K562 (cell line): ENCODE measurements around the gene CAMK2A. TPM values are rescaled to one million over a fixed set of nuclear protein-coding genes. Genes with fewer than 3 reads are reported as not detected.

Source experiments
- CTBP1 ChIP-seq: fragments of 450-650 bp; IDR thresholded peaks from 2 replicates; pipeline ENCODE4 v1.6.1; 2016; ENCODE audit warnings: borderline replicate concordance
- DIDO1 ChIP-seq: fragments of 450-650 bp; IDR thresholded peaks from 2 replicates; pipeline ENCODE4 v1.6.1; 2016; ENCODE audit warnings: low read depth, missing biosample characterization, missing genetic modification characterization
- GATAD2A ChIP-seq: fragments of 450-650 bp; IDR thresholded peaks from 2 replicates; pipeline ENCODE4 v1.6.1; 2017
- HMG20A ChIP-seq: fragments of 450-650 bp; formaldehyde crosslinking; conservative IDR thresholded peaks from 2 replicates; pipeline ENCODE4 v1.4.0; 2020; ENCODE audit warnings: mild to moderate bottlenecking, mixed read lengths
- KDM1A ChIP-seq, 2 experiments: fragments of 450-650 bp; IDR thresholded peaks; 2 replicates each; pipeline ENCODE4 v1.6.1; 2016; ENCODE audit warnings: mild to moderate bottlenecking in 2 of 2
- KLF13 ChIP-seq: fragments of 450-650 bp; IDR thresholded peaks from 2 replicates; pipeline ENCODE4 v1.6.1; 2016; ENCODE audit warnings: missing genetic modification characterization, low read depth, mild to moderate bottlenecking, missing compliant biosample characterization, moderate library complexity, borderline replicate concordance
- MEIS2 ChIP-seq: fragments of 450-650 bp; IDR thresholded peaks from 2 replicates; pipeline ENCODE4 v1.6.1; 2014; ENCODE audit warnings: mild to moderate bottlenecking; ENCODE audit not compliant: partially characterized antibody
- NCOA1 ChIP-seq: fragments of 450-650 bp; IDR thresholded peaks from 2 replicates; pipeline ENCODE4 v1.6.1; 2016; ENCODE audit warnings: low read depth
- NFRKB ChIP-seq: fragments of 450-650 bp; IDR thresholded peaks from 2 replicates; pipeline ENCODE4 v1.6.1; 2016; ENCODE audit warnings: low read depth
- TRIM24 ChIP-seq, 2 experiments: fragments of 450-650 bp; IDR thresholded peaks; 2 replicates each; pipeline ENCODE4 v1.6.1; 2016
- ZNF311 ChIP-seq: fragments of 250-450 bp; sonication (Bioruptor Pico); IDR thresholded peaks from 2 replicates; pipeline ENCODE4 v1.4.0; 2020; ENCODE audit warnings: mild to moderate bottlenecking, moderate library complexity
- ZNF354B ChIP-seq: fragments of 250-450 bp; sonication (Bioruptor Pico); IDR thresholded peaks from 2 replicates; pipeline ENCODE4 v1.4.0; 2020
- polyA plus RNA-seq, 8 experiments: library from polyadenylated mRNA; depleted of rRNA in 4 of 8; stranded (reverse) in 5 of 8; unstranded in 3 of 8; fragments of >200 nt; fragmentation: Nextera tagmentation in 2 of 8; fragmentation: Illumina TruSeq in 1 of 8; extraction: Ambion mirVana in 2 of 8; extraction: Trizol in 1 of 8; gene quantifications; 2 replicates each; pipeline versions ENCODE4 v1.2.1 to v1.2.3, GENCODE V29; 2011 to 2014; ENCODE audit warnings: inconsistent platforms in 1 of 8, missing spikeins in 1 of 8
- total RNA-seq, 7 experiments: library from RNA; depleted of rRNA in 6 of 7; stranded (reverse); fragments of >200 nt in 6 of 7; fragmentation: Illumina TruSeq in 2 of 7; extraction: Trizol in 2 of 7; gene quantifications; 2 replicates each; pipeline versions ENCODE4 v1.2.1 to v1.2.3, GENCODE V29; 2011 to 2021; ENCODE audit warnings: low replicate concordance in 1 of 7
- TF ChIP-seq, protein P1 (sequence below), 2 experiments: IDR thresholded peaks in 1 of 2; conservative IDR thresholded peaks in 1 of 2; 2 replicates each; pipeline ENCODE4 v1.6.1; 2016; ENCODE audit warnings: low read depth in 2 of 2, mild to moderate bottlenecking in 1 of 2, missing compliant biosample characterization in 1 of 2, missing genetic modification characterization in 1 of 2, moderate library complexity in 1 of 2
- TF ChIP-seq, protein P2 (sequence below), 2 experiments: fragments of 450-650 bp; IDR thresholded peaks; 2 replicates each; pipeline ENCODE4 v1.6.1; 2016
- TF ChIP-seq, protein P3 (sequence below): sonication (generic); formaldehyde crosslinking; IDR thresholded peaks from 2 replicates; pipeline ENCODE4 v1.8.0; 2023; ENCODE audit warnings: mild to moderate bottlenecking, missing genetic modification reagents
- TF ChIP-seq, protein P4 (sequence below): fragments of 450-650 bp; IDR thresholded peaks from 2 replicates; pipeline ENCODE4 v1.6.1; 2016
- TF ChIP-seq, protein P5 (sequence below): fragments of 450-650 bp; formaldehyde crosslinking; IDR thresholded peaks from 2 replicates; pipeline ENCODE4 v1.4.0; 2020; ENCODE audit warnings: mild to moderate bottlenecking, moderate library complexity

The CAMK2A gene
- total and polyA plus RNA-seq, 9 of the 15 experiments (the other 6 are each of a cell fraction or from before 2014, with no cell fraction given) = 0.01 to 0.18 (median 0.04) TPM; not detected in 6

DNA sequence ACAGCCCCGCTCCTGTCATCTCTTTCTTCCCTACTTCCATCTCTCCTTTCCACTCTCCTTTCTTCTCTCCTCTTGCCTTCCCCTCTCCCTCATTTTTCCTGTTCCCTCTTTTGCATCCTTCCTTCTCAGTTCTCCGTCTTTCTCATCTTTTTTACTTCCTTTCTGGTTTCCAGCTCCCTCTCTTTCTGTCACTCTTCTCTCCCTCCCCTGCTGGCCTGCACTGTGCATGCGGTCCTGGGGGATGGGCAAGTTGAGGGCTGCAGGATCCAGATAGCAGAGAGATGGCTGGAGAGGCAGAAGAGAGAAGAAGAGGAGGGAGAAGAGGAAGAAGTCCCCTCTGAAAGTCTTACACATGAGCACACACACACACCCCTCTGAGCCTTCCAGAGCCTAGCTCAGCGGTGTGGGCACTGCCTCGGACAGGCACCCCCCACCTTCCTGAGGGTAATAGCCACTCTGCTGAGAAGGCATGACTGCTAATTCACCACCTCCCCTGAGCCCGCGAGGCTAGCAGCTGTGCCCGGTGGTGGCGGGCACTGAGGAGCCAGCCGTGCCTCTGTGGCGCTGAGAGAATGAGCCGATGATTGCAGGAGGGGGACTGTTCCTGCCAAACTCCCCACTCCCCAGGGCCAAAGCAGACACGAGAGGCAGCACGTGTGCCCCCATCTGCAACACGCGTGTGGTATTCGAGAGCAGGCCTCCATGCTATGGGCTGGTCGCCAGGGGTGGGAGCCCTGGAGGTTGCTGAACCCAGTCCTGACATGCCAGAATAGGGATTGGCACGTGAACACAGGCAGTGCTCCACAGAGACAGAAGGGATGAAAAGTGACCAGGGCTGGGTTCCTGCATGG lies 3.7 kb upstream of the CAMK2A start (continued):
- TF ChIP-seq, protein P1, sequence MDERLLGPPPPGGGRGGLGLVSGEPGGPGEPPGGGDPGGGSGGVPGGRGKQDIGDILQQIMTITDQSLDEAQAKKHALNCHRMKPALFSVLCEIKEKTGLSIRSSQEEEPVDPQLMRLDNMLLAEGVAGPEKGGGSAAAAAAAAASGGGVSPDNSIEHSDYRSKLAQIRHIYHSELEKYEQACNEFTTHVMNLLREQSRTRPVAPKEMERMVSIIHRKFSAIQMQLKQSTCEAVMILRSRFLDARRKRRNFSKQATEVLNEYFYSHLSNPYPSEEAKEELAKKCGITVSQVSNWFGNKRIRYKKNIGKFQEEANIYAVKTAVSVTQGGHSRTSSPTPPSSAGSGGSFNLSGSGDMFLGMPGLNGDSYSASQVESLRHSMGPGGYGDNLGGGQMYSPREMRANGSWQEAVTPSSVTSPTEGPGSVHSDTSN (CRISPR knock-in tag; IDR thresholded peaks at IDR 0.05; ENCODE audit: low read depth) = no peak
- TF ChIP-seq, protein P1 (tag; conservative IDR thresholded peaks at IDR 0.05; ENCODE audit: low read depth) = no peak
- TF ChIP-seq, protein P2, sequence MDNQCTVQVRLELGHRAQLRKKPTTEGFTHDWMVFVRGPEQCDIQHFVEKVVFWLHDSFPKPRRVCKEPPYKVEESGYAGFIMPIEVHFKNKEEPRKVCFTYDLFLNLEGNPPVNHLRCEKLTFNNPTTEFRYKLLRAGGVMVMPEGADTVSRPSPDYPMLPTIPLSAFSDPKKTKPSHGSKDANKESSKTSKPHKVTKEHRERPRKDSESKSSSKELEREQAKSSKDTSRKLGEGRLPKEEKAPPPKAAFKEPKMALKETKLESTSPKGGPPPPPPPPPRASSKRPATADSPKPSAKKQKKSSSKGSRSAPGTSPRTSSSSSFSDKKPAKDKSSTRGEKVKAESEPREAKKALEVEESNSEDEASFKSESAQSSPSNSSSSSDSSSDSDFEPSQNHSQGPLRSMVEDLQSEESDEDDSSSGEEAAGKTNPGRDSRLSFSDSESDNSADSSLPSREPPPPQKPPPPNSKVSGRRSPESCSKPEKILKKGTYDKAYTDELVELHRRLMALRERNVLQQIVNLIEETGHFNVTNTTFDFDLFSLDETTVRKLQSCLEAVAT (IDR thresholded peaks at IDR 0.05) = peak; percentile 74 to 80
- TF ChIP-seq MEIS2 (peak; percentile 12), DIDO1 (tag) (0 out of 2 replicates have a peak, but pooled peaks have one; percentile 50), GATAD2A (peak; percentile 77), KLF13 (tag) (no peak), KDM1A (IDR thresholded peaks at IDR 0.05) (peak; percentile 48 to 66; a peak in 2 of 4 replicates), HMG20A (CRISPR knock-in tag) (no peak), NFRKB (peak; percentile 83), CTBP1 (peak; percentile 70; the same call in 1 of the 2 replicates), TRIM24 (IDR thresholded peaks at IDR 0.05) (peak; percentile 74 to 78), NCOA1 (peak; percentile 51; the same call in 1 of the 2 replicates), ZNF311 (no peak), ZNF354B (CRISPR knock-in tag) (no peak)
- TF ChIP-seq, protein P3, sequence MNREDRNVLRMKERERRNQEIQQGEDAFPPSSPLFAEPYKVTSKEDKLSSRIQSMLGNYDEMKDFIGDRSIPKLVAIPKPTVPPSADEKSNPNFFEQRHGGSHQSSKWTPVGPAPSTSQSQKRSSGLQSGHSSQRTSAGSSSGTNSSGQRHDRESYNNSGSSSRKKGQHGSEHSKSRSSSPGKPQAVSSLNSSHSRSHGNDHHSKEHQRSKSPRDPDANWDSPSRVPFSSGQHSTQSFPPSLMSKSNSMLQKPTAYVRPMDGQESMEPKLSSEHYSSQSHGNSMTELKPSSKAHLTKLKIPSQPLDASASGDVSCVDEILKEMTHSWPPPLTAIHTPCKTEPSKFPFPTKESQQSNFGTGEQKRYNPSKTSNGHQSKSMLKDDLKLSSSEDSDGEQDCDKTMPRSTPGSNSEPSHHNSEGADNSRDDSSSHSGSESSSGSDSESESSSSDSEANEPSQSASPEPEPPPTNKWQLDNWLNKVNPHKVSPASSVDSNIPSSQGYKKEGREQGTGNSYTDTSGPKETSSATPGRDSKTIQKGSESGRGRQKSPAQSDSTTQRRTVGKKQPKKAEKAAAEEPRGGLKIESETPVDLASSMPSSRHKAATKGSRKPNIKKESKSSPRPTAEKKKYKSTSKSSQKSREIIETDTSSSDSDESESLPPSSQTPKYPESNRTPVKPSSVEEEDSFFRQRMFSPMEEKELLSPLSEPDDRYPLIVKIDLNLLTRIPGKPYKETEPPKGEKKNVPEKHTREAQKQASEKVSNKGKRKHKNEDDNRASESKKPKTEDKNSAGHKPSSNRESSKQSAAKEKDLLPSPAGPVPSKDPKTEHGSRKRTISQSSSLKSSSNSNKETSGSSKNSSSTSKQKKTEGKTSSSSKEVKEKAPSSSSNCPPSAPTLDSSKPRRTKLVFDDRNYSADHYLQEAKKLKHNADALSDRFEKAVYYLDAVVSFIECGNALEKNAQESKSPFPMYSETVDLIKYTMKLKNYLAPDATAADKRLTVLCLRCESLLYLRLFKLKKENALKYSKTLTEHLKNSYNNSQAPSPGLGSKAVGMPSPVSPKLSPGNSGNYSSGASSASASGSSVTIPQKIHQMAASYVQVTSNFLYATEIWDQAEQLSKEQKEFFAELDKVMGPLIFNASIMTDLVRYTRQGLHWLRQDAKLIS (CRISPR knock-in tag) = no peak
- TF ChIP-seq, protein P4, sequence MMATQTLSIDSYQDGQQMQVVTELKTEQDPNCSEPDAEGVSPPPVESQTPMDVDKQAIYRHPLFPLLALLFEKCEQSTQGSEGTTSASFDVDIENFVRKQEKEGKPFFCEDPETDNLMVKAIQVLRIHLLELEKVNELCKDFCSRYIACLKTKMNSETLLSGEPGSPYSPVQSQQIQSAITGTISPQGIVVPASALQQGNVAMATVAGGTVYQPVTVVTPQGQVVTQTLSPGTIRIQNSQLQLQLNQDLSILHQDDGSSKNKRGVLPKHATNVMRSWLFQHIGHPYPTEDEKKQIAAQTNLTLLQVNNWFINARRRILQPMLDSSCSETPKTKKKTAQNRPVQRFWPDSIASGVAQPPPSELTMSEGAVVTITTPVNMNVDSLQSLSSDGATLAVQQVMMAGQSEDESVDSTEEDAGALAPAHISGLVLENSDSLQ = peak; percentile 86
- TF ChIP-seq, protein P5, sequence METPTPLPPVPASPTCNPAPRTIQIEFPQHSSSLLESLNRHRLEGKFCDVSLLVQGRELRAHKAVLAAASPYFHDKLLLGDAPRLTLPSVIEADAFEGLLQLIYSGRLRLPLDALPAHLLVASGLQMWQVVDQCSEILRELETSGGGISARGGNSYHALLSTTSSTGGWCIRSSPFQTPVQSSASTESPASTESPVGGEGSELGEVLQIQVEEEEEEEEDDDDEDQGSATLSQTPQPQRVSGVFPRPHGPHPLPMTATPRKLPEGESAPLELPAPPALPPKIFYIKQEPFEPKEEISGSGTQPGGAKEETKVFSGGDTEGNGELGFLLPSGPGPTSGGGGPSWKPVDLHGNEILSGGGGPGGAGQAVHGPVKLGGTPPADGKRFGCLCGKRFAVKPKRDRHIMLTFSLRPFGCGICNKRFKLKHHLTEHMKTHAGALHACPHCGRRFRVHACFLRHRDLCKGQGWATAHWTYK = no peak
